Measurements from ENCODE around the gene FAM153A.
"Not testable (repeated sequence)": the region's sequence is repeated elsewhere in the genome, so short reads cannot be mapped to it uniquely, and the experiment has no call there.

DNA sequence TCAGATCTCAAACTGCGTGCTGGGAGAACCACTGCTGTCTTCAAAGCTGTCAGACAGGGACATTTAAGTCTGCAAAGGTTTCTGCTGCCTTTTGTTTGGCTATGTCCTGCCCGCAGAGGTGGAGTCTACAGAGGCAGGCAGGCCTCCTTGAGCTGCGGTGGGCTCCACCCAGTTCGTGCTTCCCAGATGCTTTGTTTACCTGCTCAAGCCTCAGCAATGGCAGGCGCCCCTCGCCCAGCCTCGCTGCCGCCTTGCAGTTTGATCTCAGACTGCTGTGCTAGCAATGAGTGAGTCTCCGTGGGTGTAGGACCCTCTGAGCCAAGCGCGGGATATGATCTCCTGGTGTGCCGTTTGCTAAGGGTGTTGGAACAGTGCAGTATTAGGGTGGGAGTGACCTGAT is 8.9 kb upstream of the FAM153A start:
- TF ChIP-seq, protein P1, sequence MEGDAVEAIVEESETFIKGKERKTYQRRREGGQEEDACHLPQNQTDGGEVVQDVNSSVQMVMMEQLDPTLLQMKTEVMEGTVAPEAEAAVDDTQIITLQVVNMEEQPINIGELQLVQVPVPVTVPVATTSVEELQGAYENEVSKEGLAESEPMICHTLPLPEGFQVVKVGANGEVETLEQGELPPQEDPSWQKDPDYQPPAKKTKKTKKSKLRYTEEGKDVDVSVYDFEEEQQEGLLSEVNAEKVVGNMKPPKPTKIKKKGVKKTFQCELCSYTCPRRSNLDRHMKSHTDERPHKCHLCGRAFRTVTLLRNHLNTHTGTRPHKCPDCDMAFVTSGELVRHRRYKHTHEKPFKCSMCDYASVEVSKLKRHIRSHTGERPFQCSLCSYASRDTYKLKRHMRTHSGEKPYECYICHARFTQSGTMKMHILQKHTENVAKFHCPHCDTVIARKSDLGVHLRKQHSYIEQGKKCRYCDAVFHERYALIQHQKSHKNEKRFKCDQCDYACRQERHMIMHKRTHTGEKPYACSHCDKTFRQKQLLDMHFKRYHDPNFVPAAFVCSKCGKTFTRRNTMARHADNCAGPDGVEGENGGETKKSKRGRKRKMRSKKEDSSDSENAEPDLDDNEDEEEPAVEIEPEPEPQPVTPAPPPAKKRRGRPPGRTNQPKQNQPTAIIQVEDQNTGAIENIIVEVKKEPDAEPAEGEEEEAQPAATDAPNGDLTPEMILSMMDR (IDR thresholded peaks at IDR 0.05) = not testable (repeated sequence)
- TF ChIP-seq POLR2A (IDR thresholded peaks at IDR 0.05) = not testable (repeated sequence)
